ENCODE data around the gene PPFIA4.
"Not testable (repeated sequence)": the region's sequence is repeated elsewhere in the genome, so short reads cannot be mapped to it uniquely, and the experiment has no call there.

PPFIA4 gene

GRCh38 chr1:203017692-203018091, 8.6 kb upstream of the PPFIA4 start:
- no peak for DNase-seq

GRCh38 chr1:203022855-203023254, 3.4 kb upstream of the PPFIA4 start:
- DNase-seq: not testable (repeated sequence)

- DNase-seq: no peak
These were observed 633 bp upstream of the PPFIA4 start for GRCh38 chr1:203025686-203026030.

- DNase-seq: no peak
These were observed 674 bp downstream of the PPFIA4 start for GRCh38 chr1:203026666-203027663.

GRCh38 chr1:203028067-203028783, 1.9 kb downstream of the PPFIA4 start:
- DNase-seq: no peak

GRCh38 chr1:203028784-203029553, 2.7 kb downstream of the PPFIA4 start:
- no peak for DNase-seq

GRCh38 chr1:203031467-203031866, 5.2 kb downstream of the PPFIA4 start:
- DNase-seq: no peak

- no peak for DNase-seq
These were observed 7.0 kb downstream of the PPFIA4 start for GRCh38 chr1:203033287-203033686.

GRCh38 chr1:203033917-203034316, 7.6 kb downstream of the PPFIA4 start:
- no peak for DNase-seq

GRCh38 chr1:203034422-203035110, 8.3 kb downstream of the PPFIA4 start:
- no peak for DNase-seq

- no peak for DNase-seq
These were observed 9.1 kb downstream of the PPFIA4 start for GRCh38 chr1:203035111-203036000.

- no peak for DNase-seq
These were observed 9.8 kb downstream of the PPFIA4 start for GRCh38 chr1:203036135-203036534.

GRCh38 chr1:203036537-203036936, 10.2 kb downstream of the PPFIA4 start:
- no peak for DNase-seq

GRCh38 chr1:203037509-203038190, 11.4 kb downstream of the PPFIA4 start:
- no peak for DNase-seq

GRCh38 chr1:203038217-203038741, 12.0 kb downstream of the PPFIA4 start:
- DNase-seq: peak; percentile 61

GRCh38 chr1:203038891-203039608, 12.8 kb downstream of the PPFIA4 start:
- DNase-seq: peak; percentile 74

GRCh38 chr1:203039609-203040512, 13.6 kb downstream of the PPFIA4 start:
- DNase-seq: no peak

- DNase-seq: no peak
These were observed 14.4 kb downstream of the PPFIA4 start for GRCh38 chr1:203040513-203041275.

All from midbrain (tissue), 1 donor.